HG02938 (cell line): Measurements from ENCODE around the gene NAA16.
"Not testable (repeated sequence)": the region's sequence is repeated elsewhere in the genome, so short reads cannot be mapped to it uniquely, and the experiment has no call there.

ENCODE experiments used
- ATAC-seq: cut with Tn5 transposase; IDR thresholded peaks from one replicate; pipeline ENCODE4 v1.9.1; 2021; ENCODE audit warnings: mild to moderate bottlenecking, moderate library complexity; ENCODE audit not compliant: unreplicated experiment

Gene NAA16

DNA sequence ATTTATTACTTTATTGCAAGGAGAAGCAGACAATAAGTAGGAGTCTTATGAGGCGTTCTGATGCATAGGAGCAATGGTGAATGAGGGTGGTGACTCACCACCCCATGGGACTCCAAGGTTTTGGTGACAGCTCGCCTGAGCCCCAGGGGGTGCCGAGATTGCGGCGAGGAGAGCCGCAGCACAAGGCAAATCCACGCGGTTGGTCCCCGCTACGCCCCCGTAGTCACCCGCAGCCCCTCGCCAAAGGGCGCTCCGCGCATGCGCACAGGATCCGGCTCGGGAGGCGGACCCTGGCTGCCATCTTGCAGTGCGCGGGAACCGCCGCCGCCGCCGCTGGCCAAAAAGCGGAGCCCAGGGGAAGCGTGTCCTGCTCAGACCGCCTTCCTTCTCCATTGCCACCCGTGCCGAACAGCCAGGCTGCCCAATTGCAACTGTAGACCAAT, at the start of gene NAA16:
Gene NAA16, plus strand, starts transcription at position 305 of the 443 bp plus-strand sequence. CDS start 262 bp downstream, outside the sequence.
- peak; percentile 67 for ATAC-seq

DNA sequence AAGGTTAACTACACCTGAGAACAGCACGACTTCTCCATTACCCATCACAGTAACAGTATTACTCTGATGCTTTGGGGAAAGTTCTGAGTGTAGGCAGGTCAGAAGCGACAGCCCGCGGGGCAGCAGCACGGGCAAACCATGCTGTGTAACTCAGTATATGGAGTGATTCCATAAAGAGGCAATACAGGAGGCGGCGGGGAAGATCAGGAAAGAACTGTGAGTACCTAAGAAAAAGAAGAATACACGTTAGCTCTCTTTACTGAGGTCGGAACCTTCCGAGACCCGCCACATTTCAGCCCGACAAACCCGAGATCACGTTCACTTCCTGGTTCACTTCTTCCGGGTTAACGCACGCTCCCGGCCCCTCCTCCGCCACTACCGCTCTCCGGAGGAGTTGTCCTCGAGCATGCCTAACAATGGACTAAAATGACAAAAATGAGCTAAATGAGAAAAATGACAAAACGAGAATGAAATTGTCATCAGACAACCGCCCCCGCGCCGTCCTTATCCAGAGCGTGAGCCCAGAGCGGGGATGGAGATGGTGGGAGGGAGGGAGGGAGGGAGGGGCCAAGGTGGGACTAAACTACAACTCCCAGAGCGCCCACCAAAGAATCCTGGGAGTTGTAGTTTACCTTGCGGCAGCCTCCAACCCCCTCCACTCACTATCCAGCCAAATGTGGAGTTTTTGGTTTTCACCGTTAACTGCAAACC, 47.7 kb upstream of the NAA16 start, which contains the start of gene MTRF1:
Gene MTRF1, minus strand, starts transcription at position 316 of the 711 bp plus-strand sequence. CDS start 2,669 bp downstream, outside the sequence.
- ATAC-seq, result peak; percentile 89

DNA sequence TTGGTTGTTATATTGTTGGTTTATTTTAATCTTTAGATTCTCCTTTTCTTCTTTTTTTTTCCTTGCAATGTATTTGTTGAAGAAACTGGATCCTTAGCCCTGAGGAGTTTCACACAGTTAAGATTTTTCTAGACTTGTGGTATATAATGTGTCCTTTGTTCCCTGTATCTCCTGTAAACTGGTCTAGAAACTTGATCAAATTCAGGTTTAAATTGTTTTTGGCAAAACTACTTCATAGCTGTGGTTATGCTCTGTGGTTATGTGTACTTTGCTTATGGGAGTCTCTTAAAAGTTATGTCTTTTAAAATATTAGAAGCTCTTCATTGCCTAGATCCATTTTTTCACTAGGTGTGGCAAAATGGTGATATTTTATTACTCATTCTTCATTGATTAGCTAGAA, 44.0 kb upstream of the NAA16 start:
- no peak for ATAC-seq

DNA sequence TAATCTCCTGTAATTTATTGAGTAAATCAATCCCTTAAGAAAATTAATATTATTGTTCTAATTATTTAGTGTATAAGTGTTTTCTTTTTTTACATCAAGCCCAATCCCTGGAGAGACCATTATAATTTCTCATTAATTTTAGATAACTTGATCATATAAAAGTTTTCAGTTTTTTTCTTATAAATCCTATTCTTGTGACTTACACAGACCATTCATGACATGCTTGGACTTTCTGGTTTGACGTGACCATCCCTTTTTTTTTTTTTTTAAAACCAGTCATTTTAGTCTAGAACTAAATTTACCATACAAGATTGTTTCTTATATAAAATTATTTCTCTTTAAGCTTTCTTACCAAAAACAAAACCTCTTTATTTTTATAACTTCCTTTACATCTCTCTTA, 42.3 kb upstream of the NAA16 start:
- no peak for ATAC-seq

DNA sequence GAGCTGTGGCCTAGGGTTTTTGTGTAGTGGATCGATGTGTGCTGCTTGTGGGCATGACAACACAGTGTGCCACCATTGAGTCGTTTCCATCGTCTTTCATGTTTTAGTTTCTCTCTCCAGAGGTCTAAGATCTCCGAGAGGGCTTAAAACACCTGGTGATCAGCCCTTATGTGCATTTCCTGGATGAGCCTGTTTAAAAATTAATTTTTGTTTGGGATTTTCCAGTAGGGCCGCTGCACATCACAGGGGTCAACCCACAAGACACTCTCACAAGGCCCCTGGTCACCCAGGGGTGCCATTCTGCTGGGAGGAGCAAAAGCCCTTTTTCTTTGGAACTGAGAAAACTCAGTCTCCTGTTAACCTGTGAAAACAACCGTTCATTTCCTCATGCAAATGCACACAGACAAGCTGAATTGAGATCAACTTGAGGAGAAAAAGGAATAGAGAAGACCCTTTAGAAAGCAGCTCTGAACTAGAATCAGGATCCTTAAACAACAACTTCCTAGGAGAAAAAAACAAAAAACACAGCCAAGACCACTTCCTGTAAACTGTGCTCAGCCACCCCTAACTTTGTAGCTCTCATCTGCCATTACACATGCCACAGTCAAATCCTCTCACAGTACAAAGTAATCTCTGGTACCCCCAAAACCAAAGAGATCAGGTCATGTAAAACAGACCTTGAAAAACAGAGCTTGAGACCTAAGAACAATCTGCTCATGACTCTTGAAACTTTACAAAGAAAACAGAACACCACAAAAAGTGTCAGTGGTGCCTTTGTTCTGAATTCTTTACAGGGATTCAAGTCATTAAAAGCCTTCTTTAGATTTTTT, 39.4 kb upstream of the NAA16 start:
- no peak for ATAC-seq

DNA sequence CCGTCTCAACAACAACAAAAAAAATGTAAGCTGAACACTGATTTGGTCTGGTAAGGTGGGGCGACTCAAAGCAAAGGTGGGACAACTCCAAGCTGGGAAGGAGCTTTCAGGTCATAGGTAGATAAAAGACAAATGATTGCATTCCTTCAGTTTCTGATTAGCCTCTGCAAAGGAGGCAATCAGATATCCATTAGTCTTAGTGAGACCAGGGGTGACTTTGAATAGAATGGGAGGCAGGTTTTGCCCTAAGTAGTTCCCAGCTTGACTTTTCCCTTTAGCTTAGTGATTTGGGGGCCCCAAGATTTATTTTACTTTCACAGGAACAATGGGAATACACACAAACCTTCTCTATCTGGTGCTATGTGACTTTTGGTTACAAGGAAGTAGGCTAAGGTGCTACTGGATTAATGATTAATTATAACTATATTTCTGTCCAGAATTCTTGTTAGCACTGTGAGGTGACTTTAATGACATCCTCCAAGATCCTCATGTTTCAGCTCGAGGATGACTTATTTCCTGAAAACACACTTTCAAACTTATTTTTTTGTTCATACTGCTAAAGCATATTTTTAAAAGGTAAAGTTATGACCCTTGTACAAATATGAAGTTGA, 37.1 kb upstream of the NAA16 start:
- no peak for ATAC-seq

DNA sequence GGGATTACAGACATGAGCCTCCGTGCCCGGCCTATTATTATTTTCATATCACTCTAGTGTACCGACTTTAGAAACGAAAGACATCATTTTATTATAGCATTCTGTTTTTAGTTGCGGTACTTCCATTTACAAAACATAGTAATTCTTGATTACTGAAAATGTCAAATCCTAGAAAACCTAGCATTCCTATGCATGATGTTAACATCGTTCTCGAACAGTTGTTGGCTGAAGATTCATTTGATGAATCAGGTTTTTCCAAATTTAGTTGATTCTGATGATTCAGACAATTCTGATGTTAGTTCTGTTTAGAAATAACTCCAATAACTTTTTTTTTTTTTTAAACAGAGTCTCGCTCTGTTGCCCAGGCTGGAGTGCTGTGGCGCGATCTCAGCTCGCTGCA, 36.2 kb upstream of the NAA16 start:
- ATAC-seq, result no peak

DNA sequence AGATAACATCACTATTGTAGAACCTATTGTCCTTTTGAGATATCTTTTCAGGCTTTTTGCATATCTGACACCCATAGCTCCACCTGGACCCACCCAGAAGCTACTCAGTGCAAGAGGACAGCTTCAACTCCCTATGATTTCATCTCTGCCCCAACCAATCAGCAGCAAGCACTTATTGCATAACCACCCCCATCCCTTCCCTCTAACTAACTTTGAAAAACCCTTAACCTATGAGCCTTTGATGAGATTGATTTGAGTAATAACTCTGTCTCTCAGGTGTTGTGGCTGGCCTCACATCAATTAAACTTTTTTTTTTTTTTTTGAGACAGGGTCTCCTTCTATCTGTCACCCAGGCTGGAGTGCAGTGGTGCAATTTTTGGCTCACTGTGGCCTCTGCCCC, 34.2 kb upstream of the NAA16 start:
- ATAC-seq, result no peak

DNA sequence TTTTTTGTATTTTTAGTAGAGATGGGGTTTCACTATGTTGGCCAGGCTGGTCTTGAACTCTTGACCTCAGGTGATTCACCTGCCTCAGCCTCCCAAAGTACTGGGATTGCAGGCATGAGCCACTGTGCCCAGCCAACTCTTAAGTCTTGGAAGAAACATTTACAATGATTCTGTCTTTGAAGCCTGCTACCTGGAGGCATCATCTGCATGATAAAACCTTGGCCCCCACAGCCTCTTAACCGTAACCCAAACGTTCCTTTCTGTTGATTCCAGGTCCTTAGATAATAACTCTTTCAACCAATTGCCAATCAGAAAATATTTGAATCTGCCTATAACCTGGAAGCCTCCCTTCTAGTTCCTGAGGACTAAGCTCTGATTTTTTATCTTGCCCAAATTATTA, 31.9 kb upstream of the NAA16 start:
- ATAC-seq, result not testable (repeated sequence)

DNA sequence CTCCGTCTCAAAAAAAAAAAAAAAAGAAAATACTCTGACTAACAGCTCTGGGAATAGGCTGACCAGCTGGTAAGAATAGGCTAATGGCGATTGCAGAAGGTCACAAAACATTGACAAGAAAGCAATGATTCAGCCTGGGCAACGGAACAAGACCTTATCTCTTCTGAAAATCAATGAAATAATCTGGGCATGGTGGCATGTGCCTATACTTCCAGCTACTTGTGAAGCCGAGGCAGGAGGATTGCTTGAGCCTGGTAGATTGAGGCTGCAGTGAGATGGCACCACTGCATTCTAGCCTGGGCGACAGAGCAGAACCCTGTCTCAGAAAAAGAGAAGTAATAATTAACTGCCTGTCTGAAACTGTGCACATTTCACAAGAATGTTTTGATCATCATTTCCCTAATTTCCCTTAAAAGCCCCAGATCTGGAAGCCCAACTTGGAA, 28.9 kb upstream of the NAA16 start:
- ATAC-seq, result no peak

DNA sequence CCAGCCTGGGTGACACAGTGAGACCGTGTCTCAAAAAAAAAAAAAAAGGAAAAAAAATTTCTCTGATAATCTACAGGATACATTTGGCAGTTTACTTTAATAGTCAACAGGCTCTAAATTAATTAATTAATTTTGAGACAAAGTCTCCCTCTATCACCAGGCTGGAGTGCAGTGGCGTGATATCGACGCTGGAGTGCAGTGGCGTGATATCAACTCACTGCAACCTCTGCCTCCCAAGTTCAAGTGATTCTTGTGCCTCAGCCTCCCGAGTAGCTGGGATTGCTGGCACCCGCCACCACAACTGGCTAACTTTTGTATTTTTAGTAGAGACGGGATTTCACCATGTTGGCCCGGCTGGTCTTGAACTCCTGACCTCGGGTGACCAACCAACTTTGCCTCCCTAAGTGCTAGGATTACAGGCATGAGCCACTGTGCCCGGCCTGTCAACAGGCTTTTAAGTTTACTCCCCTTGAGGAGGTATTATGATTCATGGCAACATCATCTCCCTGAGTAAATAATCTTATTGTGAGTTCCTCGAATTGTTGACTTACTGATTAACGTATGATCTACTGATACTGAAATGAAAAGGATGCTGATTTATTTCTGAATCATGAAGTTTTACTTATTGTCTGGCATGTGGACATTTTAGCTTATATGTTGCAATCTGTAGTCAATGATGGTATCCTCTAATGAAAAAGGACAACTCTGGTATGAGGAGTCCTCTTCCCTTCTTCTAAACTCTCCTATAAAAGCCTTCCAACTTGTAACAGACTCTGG, 26.4 kb upstream of the NAA16 start:
- no peak for ATAC-seq

DNA sequence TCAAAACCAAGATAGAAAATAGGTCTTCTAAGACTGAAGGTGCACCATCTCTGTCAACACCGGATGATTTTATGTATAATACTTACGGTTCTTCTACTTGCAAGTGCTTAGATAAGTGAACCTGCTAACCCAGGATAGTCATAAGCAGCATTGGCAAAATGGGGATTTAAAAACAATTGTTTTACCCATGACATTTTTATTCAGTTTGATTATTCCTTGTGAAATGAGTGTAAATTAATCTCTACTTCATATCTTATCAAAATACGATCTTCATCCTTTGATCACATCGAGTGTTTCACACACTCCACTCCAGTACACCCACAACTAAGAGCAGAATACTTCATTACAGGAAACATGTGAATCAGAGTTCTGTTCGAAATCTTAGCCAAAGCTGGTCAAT, 24.7 kb upstream of the NAA16 start:
- ATAC-seq, result no peak

DNA sequence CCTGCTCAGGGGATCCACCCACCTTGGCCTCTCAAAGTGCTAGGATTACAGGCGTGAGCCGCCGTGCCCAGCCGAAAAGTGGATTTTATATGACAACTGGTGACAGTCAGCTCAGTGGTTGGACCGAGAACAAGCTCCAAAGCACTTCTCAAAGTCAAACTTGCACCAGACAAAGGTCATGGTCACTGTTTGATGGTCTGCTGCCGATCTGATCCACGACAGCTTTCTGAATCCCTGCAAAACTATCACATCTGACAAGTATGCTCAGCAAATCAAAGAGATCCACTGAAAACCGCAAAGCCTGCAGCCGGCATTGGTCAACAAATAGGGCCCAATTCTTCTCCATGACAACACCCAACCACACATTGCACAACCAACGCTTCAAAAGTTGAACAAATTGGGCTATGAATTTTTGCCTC, 21.6 kb upstream of the NAA16 start:
- ATAC-seq, result no peak

DNA sequence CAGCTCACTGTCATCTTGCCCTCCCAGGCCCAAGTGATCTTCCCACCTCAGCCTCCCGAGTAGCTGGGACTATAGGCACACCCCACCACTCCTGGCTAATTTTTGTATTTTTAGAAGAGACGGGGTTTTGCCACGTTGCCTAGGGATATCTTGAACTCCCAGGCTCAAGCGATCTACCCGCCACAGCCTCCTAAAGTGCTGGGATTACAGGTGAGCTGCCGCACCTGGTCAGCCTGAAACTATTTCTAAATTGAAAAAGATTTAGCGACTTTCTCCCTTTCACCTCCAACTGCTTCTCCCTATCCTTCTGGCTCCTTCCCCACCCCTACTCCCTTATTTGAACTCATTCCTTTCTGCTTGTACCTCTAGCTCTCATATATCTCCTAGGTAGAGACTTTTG, 19.8 kb upstream of the NAA16 start:
- no peak for ATAC-seq

DNA sequence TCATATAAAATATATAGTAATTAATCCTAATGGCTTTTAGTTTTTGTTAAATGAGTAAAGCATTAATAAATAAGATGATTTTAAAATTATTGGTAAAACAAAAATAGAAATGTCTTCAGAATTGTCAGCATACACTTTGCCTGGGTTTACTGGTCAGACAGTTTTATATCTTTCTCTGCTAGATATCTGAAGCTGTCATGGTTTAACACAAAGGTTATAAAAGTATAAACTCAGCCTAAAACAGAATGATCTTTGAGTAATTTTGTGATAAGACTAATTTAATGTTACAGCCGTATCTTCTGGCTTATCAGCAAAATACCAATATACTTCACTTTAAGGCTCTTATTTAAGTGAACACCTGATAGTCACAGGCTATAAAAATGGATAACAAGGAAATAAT, 17.8 kb upstream of the NAA16 start:
- no peak for ATAC-seq

DNA sequence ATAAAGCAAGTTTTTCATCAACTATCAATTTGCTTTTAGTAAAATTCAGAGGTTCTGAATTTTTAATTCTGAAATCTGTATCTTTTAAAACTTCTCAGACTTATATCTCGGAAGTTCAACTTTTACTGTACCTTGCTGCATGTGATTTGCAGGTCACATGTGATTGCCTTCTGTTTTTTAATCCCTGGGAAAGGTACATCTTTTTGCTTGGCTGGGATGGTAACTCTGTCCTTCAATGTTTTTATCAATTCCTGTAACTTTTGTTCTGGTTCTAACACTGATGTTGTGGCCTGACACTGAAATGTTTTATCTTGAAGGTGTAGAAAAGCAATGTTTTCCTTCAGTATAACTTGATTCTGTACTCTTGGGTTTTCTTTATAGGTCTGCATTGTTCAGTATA, 16.2 kb upstream of the NAA16 start:
- no peak for ATAC-seq

DNA sequence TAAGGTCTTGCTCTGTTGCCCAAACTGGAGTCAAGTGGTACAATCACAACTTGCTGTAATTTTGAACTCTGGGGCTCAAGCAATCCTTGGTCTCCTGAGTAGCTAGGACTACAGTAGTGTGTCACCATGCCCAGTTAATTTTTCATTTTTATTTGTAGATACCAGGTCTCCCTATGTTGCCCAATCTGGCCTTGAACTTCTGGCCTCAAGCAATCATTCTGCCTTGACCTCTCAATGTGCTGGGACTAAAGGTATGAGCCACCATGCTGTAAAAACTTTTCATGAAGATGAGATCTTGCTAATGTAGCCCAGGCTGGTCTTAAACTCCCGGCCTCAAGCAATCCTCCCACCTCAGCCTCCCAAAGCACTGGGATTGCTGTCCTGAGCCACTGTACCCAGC, 15.1 kb upstream of the NAA16 start:
- no peak for ATAC-seq

DNA sequence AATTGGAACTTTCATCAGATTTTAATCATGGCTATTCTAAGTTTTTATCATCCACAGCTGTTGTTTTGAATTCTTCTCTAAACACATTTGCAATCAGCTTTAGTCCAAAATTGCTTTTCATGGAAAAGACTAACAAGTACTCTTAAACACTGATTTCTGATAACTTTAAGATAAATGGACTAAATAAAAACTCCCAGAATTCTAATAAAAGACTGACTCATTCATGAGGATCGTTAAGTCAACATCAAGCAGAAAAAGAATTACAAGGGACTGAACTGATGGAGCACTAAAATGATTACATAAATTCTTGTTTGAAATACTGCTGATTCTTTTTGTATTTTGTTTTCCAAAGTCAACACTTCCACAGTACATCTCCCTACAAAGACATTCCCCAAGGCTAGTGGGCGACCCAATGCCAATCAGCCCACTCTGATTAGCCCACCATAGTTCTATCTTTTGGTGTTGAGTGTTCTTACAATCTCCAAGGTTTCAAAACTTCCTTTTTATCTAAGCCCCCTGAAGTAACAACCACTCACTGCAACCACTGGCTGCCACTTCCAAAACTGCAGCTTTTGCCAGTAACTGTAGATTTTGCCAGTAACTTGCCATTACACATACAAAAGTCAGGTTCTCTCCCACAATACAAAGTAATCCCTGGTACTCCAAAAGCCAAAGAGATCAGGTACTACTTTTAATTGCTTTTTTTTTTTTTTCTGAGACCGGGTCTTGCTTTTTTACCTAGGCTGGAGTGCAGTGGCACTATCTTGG, 14.0 kb upstream of the NAA16 start:
- no peak for ATAC-seq

DNA sequence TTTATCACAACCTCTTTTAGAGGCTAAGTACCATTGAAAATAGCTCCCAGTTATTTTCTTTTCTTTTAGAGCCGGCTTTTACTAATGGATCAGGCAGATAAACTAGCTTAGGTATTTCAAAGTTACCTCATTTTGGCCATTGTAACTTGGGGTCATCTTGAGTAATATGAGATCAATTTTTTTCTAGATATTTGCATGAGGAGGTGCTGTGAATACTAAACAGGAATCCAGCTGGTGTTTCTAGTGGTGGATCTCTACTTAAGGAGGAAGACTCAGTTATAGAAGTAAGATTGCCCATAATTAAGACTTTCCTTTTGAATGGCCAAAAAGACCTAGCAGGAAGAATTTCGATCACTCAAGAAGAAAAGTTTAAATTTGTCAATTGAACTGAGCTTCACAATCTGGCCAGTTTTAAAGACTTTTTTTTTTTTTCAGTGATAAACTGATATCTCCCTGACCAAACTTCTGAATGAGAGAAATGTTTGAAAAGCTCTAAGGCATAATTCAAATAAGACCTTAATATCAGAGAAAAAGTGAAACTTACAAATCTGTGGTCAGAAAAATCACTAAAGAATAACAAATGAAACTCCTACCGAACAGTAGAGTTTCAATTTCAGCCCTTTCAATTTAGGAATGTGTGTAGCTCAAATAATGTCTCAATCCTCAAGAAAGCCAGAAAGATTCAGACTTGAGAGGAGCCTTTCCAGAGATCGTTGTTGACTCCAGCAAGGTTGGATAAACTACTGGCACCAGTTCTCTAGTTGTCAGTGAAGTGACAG, 11.6 kb upstream of the NAA16 start:
- ATAC-seq, result no peak
